Activated naive CD4-positive, alpha-beta T cell (primary cell): ENCODE results near the gene SUSD1.

Source experiments
- DNase-seq, 4 experiments: peaks; one replicate each; lab custom pipeline; 2025; lab: John Stamatoyannopoulos, UW

Gene SUSD1

DNA sequence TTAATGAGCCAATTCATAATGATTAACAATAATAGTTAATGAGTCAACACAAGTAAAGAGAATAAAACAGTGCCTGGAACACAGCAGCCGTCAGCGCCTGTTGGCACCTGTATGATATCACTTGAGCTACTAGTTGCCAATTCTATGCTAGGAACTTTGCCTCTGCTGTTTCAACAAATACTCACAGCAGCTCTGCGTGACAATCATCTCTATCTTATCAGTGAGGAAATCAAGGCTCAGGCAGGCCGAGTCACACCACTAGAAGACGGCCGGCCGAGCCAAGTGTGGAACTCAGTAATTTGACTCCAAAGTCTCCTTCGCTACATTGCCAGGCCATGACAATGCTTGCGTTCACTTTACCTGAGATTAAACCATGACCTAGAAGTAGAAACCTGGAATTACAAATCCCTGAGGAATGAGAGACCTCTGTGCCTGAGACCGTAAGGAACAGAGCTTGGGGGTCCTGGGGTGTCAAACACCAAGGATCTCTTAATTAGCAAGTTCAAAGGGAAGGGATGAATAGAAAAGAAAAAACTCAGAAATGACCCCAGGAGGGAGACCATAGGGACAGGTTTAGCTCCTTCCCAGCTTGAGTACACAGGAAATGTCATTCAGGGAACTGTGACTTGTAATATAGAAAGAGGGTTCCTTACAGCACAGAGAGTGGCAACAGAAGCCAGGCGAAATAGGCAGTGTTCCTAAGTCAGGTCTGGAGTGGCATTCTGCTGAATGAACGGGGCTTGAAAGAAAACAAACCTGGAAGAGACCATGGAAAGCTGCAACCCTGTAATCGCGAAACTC, 109.1 kb downstream of the SUSD1 start:
- DNase-seq, result no peak

DNA sequence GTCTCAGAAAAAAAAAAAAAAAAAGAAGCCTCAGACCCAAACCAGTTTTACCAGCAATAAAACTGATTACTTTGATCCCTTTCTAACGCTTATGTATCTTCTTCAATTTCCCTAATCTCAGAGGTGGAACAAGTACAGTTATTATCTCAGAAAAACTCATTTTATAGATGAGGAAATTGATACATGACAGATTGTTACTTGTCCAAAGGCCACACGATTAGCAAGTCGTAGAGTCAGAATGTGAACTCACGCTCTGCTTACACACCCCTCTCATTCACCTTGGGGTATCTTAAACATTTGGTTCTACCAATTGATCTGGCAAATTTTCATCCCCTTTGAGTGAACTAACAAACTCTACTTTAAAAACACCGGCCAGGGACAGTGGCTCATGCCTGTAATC, 110.2 kb downstream of the SUSD1 start:
- DNase-seq, result no peak

DNA sequence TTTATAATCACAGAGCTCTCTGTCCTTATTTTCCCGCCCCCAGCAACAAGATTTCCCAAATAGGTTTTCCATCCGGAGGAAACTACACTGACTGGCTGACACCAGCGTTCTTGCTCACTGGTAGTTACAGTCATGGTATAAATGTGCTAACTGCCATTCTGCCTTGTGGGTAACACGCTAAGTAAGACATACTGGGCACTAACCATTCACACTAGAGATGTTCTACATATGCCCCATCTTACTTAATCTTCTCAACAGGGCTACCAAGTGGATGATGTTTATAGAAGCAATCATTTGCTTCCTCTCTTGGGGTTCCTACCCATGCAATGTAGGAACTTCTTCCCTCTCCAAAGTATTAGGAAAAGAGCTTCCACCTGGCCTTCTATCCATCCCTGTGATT, 111.5 kb downstream of the SUSD1 start:
- no peak for DNase-seq

DNA sequence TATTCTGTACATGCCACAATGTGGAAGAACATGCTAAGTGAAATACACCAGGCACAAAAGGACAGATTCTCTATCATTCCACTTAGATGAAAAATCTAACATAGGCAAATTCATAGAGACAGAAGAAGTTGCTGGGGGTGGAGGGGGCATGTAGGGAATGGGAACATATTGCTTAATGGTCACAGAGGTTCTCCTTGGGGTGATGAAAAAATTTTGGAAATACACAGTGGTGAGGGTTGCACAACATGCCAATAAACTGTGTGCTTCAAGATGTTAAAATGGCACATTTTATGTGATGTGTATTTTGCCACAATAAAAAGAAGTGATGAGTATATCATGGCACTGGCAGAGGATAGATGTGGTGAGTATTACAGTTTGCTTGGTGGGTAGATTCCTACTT, 111.9 kb downstream of the SUSD1 start:
- DNase-seq, result no peak

DNA sequence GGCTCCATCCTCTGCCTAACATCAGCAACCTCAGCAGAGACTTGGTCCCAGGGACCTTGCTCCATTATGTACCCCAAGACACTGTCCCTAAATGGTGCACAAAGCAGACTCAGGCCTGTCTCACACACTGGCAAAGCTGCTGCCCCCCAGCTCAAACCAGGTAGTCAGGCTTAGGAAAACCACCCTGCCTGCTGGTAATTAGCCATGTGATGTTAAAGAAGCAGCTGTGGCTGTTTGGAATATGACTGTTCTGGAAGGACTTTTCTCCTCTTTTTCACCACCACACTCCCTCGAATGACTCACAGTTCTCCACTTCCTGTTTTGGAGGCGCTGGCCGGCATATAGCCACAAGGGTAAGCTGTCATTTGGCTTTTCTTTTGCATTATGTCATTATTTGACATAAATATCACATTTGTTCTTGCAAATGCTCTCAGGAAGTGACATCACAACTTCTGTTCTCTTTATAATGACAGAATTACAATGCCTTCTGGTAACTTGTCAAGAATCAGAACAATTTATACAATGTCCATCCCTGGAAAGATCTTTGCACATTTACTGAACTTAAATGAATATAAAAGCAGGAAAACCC, 113.9 kb downstream of the SUSD1 start:
- DNase-seq, result peak in 1 of 4 experiments; percentile 3

DNA sequence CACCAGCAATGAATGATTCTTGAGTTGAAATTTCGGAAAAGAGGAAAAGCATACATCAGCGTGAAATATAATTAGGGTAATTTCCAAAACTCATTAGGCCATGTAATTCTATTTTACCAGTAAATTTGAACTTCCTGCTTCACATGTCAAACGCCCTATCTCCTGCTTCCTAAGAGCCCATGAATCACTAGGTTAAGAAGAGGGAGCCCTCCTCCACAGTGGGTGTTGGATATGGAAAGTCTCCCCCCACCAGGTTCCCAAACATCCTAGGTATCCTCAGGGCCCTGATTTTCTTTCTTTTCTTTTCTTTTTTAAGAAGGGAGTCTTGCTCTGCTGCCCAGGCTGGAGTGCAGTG, 115.2 kb downstream of the SUSD1 start:
- no peak for DNase-seq

DNA sequence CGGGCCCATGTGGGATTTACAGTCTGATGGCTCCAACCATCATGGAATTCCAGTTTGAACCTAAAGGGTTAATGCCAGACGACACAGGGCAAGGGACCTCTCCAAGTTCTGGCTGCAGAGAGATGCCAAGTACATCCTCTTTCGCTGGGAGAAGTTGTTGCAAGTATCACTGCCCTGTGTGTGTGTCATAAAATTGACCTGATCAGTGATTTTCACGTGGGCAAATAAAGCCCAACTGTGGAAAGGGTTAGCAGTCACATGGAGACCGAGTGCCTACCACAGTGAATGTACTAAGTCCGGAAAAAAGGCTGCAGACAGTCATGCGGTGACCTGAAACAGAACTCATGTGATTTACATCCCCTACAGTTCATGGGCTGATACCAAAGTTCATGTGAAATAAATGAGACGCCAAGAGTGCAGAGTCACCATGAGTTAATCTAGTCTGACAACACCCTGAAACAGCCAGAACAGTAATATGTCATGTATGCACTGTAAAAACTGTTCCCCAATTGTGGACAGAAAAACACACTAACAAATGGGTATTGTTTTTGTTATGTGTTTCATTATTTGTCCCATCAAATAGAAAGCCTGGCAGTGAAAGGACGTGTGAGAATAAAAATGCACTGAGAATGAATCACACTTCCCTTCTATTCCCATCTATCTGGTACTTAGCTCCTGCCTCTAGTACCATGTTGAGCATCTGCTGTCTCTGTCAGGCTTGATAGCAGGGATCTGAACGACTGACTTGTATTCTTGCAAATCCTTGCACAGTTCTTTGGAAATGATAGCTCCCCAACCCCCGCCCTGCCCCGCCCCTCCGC, 115.7 kb downstream of the SUSD1 start:
- DNase-seq, result no peak

DNA sequence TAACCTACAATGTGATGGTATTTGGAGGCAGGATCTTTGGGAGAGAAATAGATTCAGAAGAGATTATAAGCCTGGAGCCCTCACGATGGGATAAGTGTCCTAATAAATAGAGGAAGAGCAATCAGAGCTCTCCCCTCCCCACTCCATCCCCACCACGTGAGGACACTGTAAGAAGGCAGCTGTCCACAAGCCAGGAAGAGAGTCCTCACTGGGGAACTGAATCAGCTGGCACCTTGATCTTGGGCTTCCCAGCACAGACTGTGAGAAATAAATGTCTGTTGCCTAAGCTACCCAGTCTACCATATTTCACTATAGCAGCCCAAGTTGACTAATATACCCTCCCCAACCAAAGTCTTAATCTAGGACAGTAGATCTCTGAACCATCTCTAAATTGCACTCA, 118.1 kb downstream of the SUSD1 start:
- DNase-seq, result no peak

DNA sequence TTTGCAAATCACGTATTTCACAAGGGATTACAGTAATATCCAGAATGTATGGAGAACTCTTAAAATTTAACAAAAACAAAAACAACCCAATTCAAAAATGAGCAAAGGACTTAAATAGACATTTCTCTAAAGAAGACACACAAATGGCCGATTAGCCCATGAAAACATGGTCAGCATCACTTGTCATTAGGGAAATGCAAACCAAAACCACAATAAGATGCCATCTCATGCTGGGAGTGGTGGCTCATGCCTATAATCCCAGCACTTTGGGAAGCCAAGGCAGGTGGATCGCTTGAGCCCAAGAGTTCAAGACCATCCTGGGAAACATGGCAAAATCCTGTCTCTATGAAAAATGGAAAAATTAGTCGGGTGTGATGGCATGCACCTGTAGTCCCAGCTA, 120.2 kb downstream of the SUSD1 start:
- DNase-seq, result no peak

DNA sequence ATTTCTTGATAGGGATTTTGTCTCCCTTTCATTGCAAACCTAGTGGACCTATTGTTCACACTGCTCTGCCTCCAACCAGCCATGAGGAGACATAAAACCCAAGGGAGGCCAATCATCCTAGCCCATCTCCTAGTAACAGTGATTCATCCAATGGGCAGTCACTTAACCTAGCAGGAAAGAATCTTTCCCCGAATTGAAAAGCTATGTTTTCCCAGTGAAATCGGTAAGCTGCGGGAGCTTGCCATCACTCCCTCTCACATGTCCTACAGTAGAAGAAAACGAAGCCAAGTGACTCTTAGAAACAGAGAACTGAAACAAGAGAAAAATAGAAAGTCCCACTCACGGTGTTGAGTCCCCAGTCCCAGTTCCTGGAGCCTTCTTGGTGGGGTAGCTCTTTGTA, 123.3 kb downstream of the SUSD1 start:
- DNase-seq, result no peak

DNA sequence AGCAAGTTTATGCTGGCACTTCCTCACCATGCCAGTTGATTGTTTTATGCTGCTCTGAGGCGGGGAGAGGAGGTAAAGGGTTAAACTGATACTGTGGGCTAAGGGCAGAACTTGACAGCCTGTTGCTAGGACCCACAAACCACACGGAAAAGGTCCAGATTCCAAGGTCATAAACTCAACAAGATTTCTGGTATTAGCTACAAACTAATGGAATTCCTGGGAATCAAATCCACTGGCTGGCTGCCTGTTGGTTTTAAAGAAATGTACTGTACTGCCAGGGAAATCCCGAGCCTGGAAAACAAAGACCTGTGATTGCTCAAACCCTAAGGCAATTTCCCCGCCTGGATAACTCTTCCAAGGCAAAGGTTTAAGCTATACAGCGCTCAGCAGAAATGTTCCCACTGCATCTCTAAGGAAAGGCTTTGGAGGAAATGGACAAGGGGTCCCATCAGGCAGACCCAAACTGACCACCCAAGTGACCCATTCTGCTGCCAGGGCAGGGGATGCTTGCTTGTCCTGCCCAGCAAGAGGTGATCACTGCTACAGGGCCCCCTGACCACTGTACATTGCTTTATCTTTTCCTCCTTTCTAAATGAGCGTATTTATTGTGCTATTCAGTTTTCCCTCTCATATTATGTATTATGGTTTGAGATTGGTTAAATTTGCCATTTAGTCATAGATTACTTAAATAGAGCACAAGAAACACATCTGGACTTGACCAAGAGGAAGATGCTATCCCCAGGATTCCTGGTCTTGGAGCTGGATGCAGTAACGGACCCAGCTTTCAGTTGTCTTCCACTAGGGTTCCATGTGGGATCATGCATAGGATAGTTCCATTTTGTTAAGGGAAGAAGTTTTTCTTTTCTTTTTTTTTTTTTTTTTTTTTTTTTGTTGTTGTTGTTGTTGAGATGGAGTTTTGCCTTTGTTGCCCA, 124.3 kb downstream of the SUSD1 start:
- no peak for DNase-seq

DNA sequence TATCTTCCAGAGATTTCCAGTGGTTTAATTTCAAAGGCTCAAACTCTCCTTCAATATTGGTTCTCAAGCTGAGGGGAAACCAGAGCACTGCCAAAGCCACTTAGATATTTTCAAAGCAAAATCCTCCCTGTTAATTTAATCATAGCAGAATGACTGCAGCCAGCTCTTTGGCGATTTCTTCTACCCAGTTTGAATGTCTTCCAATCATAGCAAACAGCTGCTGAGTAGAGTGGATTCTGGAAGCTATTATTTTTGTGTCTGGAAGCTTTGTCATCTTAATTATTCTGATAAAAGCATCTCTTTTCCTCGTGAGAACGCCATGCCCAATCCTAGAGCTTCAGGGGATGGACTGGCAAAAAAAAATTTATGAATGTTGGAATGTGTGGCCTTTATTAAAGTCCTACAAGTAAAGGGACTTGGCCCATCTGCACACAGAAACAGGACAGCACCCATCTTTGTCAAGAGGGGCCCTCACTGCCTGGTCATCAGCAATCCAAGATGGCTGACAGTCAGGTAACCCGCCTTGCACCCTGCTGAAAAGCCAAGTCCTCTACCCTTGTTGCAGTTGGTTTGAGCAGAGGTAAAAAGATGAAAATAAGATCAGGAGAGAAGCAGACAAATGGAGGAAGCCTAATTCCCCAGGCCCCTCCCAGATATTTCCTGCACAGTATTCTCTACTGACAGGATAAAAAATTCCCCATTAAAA, 125.1 kb downstream of the SUSD1 start:
- DNase-seq, result no peak

DNA sequence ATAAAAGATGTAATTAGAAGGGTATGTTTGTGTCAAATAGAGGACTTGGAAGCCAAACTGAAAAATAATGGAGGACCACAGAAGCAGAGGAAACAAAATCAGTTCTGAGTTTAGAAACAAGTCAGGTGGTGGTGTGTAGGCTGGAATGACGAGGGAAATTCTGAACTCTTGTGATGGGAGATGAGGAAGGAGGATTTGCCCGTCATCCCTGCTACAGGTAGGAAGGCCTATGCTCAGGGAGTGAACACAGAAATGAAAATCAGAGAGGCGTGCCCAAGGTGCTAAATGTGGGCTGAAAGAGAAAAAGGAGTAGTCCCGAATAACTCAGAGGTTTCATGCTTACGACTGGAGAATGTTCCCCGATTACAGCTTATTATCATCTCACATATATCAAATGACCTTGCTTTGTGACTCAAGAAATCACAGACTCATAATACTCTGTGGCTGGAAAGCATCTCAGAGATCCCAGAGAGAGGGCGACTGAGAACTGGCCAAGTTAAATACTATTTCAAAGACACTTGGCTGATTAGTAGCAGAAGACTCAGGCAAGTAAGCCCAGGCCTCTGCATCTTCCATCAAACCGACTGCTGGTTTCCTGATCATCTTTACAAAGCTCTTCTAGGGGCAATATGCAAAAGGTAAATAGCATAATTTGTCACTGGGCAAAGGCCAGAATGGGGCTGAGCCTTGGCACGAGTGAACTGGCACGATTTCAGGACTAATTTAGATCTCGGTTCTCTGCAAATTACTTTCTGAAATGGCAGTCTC, 126.0 kb downstream of the SUSD1 start:
- no peak for DNase-seq

DNA sequence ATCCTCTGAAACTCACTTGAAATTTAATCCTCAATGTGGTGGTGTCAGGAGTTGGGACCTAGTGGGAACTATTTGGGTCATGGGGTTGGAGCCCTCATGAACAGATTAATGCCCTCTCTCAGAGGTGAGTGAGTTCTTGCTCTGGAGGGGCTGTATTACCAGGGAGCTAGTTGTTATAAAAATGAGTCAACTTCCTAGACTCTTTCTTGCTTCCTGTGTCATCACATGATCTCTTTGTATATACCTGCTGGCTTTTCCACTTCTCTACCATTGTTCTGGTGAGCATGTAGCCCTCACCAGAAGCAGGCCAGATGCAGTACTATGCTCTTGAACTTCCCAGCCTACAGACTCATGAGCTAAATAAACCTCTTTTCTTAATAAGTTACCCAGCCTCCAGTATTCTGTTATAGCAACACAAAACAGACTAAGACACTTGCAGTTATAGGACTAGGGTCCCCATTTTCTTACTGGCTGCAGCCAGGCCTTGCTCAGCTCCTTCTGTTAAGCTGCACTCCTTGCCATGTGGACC, 127.5 kb downstream of the SUSD1 start:
- DNase-seq, result no peak

DNA sequence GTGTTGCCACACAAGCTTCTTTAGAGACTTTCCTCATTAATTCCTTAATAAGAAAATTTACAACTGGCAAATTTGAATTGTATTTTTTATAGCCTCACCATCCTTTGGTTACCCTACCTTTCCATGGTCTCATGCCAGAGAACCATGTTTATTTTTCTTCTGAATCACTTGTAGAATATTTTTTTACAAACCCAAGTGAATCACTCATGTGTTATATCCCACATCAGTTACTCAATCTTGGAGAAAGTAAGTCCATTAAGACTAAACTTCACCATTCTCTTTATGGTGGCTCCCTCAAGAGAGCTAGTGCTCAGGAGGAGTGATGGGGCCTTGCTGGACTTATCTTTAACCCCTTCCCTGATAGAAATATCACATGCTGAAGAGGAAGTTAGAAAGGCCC, 128.9 kb downstream of the SUSD1 start:
- DNase-seq, result no peak

DNA sequence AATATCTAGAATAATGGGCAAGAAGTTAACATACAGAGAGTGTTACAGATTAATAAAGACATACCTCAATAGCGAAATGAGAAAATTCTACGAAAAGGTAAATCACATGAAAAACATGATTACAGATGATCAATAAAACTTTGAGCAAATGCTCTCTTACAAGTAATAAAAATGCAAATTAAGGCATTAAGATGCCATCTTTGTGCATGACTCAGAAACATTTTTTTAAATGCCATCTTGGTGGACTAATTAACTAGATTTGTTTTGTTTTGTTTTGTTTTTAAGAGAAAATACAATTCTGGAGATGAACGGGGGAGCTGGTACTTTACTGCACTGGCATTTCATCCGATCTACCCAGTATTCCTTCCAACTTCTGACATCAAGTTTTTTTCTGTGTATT, 130.2 kb downstream of the SUSD1 start:
- DNase-seq, result no peak

DNA sequence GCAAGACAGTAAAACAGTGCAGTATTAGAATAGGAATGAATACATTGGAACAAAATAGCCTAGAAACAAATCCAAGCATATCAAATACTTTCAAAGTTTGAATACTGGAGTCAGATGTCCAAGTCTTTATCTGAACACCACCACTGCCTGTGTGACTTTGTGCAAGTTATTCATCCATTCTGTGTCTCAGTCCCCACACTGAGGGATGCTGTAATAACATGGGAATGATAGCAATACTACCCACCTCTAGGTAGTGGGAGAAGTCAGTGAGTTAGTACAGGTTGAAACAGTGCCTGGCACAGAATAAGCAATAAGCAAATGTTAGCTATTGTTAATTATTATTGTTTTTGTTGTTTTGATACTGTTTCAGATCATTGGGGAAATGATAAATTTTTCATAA, 130.9 kb downstream of the SUSD1 start:
- no peak for DNase-seq

DNA sequence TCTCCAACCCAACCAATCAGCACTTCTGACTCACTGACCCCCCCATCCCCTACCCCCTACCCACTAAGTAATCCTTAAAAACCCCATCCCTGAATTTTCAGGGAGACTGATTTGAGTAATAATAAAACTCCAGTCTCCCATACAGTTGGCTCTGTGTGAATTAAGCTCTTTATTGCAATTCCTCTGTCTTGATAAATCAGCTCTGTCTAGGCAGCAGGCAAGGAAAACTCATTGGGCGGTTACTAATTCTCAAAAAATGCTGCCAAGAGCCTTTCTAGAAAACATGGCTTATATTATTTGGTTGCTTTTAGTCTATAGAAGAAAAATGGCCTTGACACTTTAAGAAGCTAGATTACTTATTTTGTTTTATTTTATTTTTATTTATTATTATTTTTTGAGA, 131.7 kb downstream of the SUSD1 start:
- DNase-seq, result no peak

DNA sequence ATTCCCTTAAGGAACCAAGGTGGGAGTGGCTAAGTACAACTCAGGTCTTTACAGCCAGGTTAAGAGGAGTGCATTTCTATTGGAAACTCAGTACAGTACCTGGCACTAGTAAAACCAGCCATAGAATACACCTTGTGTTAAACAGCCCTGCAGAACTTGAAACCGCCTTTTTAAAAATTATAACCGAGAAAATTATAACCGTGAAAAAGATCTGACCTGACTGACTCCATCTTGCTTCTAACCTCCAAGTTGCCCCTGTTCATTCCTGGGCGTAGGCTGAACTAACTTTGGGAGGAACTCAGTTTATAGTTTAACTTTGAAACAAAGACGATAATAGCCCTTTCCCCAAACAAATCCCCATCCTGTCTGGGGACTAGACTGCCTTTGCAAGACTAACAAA, 132.3 kb downstream of the SUSD1 start:
- DNase-seq, result no peak

DNA sequence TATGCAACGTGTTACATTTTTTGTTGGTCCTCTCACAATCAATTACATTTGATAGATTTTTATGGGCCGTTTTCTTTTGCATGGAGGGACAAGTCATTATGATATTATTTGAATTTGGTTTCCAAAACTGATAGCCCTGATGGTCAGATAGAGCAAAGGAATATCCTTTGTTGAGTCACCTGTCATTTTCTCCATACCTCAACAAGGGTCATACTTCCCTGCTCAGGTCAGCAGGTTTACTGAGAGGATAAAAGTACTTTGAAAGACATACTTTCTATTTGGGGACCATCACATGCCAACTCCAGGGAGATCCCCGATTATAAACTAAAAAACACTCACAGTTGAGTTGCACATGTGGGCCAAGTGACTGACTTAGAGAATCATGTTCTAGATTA, 132.9 kb downstream of the SUSD1 start:
- DNase-seq, result no peak
